Tibial artery (tissue), 4 donors: ENCODE data around the gene TMEM247.
"Not testable (repeated sequence)": the region's sequence is repeated elsewhere in the genome, so short reads cannot be mapped to it uniquely, and the experiment has no call there.

Experiments
- DNase-seq, 2 donors: peaks; one replicate each; pipeline ENCODE4 v3.0.0-alpha.2; 2019
- H3K27ac ChIP-seq, 2 donors: fragments of 200-600 bp; sonication (generic) in 1 of 2; 1 replicate in 1 of 2; 2 replicates in 1 of 2; pipeline ENCODE4 v1.5.1; 2018 to 2019; ENCODE audit warnings: mild to moderate bottlenecking in 1 of 2
- H3K27me3 ChIP-seq, 2 donors: fragments of 200-600 bp; sonication (generic) in 1 of 2; one replicate each; pipeline versions ENCODE4 v1.5.1 to v1.6.0; 2016 to 2019
- H3K36me3 ChIP-seq, 3 donors: fragments of 200-600 bp; sonication (generic) in 2 of 3; one replicate each; pipeline ENCODE4 v1.5.1; 2016 to 2019; ENCODE audit warnings: mild to moderate bottlenecking in 2 of 3
- H3K4me1 ChIP-seq, 4 donors: fragments of 200-600 bp; sonication (generic) in 2 of 4; 1 replicate in 3 of 4; 2 replicates in 1 of 4; pipeline ENCODE4 v1.5.1; 2016 to 2019
- H3K4me3 ChIP-seq, 2 donors: fragments of 200-600 bp; sonication (generic) in 1 of 2; 1 replicate in 1 of 2; 2 replicates in 1 of 2; pipeline ENCODE4 v1.5.1; 2018 to 2019; ENCODE audit warnings: mild to moderate bottlenecking in 2 of 2
- H3K9me3 ChIP-seq, 3 donors: fragments of 200-600 bp; sonication (generic) in 1 of 3; one replicate each; pipeline ENCODE4 v1.5.1; 2016 to 2019
- intact Hi-C: fragments of 100-400 bp; cut with DNase I; formaldehyde crosslinking; loops from one replicate; pipeline ENCODE4 v1.15.0; 2023; ENCODE audit warnings: low total_unique reads
- TF ChIP-seq, protein P1 (sequence below), 2 experiments: fragments of 200-600 bp in 1 of 2; fragments of 450-650 bp in 1 of 2; IDR thresholded peaks; one replicate each; pipeline ENCODE4 v1.5.1; 2017 to 2019; ENCODE audit warnings: antibody characterized with exemption in 2 of 2, mild to moderate bottlenecking in 1 of 2, moderate library complexity in 1 of 2

The TMEM247 gene

DNA sequence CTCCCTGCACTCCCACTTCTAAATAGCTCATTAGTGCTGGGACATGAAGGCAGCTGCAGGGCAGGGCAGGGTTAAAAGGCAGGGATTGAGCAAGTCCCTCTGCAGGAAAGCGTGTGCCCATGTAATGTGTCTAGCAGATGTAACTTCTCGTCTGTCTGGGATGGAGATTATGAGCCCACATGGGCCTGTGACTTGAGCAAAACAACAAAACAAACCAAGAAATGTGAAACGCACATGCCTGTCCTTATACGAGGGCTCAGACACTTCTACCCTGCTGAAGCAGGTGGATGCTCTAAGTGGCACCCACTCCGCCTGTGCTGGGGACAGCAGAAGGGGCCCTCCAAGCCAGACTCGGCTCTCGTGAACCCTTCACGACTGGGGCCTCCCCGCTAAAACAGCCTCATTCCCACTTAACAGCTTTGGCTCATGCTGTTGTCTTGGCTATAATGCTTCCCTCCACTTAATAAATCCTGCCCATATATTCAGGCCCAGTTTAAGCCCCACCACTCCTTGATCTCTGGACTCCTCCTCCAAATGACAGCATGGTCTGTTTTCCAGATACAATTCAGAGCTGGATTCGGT, 40.9 kb downstream of the TMEM247 start:
- TF ChIP-seq, protein P1, sequence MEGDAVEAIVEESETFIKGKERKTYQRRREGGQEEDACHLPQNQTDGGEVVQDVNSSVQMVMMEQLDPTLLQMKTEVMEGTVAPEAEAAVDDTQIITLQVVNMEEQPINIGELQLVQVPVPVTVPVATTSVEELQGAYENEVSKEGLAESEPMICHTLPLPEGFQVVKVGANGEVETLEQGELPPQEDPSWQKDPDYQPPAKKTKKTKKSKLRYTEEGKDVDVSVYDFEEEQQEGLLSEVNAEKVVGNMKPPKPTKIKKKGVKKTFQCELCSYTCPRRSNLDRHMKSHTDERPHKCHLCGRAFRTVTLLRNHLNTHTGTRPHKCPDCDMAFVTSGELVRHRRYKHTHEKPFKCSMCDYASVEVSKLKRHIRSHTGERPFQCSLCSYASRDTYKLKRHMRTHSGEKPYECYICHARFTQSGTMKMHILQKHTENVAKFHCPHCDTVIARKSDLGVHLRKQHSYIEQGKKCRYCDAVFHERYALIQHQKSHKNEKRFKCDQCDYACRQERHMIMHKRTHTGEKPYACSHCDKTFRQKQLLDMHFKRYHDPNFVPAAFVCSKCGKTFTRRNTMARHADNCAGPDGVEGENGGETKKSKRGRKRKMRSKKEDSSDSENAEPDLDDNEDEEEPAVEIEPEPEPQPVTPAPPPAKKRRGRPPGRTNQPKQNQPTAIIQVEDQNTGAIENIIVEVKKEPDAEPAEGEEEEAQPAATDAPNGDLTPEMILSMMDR (IDR thresholded peaks at IDR 0.05), result no peak

DNA sequence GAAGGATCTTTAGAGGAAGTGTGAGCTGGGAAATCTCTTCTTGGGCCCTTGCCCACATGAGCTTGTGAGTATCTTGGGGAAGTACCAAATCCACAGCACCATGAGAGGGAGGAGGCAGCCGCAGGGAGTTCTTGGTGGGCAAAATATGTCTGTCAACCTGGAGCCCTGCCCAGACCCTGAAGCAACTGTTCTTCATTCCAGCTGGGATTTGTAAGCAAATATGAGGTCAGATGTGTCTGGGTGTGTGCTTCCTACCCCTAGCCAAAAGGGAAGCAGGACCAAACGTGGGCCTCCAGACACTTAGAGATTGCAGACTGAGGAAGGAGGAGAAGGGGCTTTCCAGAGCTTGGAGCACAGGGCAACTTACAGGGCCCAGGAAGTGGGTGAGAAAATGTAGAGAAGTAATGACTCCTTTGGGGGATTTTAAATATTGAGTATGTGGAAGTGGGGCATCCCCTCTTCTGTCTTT, 41.9 kb downstream of the TMEM247 start:
- Histone ChIP-seq H3K27me3 (no peaks in the 10 kb centered on the region), H3K4me1 (peaks cover 0 to 16% (median 0%) of the 10 kb centered on the region in 4 donors), H3K27ac (no peak overlapping the region), H3K36me3 (no peaks in the 10 kb centered on the region), H3K9me3 (no peaks in the 10 kb centered on the region), H3K4me3 (no peak overlapping the region)
- intact Hi-C loops, result no loop called here
- DNase-seq, result peak; percentile 85 to 91
- TF ChIP-seq, protein P1 (IDR thresholded peaks at IDR 0.05), result no peak

More for the DNA sequence above, 40.9 kb downstream of the TMEM247 start:
- Histone ChIP-seq H3K36me3 (no peaks in the 10 kb centered on the region), H3K4me3 (no peak overlapping the region), H3K9me3 (no peaks in the 10 kb centered on the region), H3K27ac (no peak overlapping the region), H3K27me3 (no peaks in the 10 kb centered on the region), H3K4me1 (peaks cover 0 to 16% (median 0%) of the 10 kb centered on the region in 4 donors)
- intact Hi-C loops, result no loop called here
- DNase-seq, result no peak

DNA sequence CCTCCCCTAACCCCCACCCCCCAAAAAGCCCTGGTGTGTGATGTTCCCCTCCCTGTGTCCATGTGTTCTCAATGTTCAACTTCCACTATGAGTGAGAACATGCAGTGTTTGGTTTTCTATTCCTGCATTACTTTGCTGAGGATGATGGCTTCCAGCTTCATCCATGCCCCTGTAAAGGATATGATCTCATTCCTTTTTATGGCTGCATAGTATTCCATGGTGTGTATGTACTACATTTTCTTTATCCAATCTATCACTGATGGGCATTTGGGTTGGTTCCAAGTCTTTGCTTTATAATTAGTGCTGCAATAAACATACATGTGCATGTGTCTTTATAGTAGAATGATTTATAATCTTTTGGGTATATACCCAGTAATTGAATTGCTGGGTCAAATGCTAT, 43.0 kb downstream of the TMEM247 start:
- H3K36me3 ChIP-seq, H3K27me3 ChIP-seq, DNase-seq, H3K27ac ChIP-seq, intact Hi-C loops, H3K4me3 ChIP-seq, H3K9me3 ChIP-seq: not testable (repeated sequence)
- H3K4me1 ChIP-seq, result peaks cover 0 to 16% (median 0%) of the 10 kb centered on the region in 4 donors

DNA sequence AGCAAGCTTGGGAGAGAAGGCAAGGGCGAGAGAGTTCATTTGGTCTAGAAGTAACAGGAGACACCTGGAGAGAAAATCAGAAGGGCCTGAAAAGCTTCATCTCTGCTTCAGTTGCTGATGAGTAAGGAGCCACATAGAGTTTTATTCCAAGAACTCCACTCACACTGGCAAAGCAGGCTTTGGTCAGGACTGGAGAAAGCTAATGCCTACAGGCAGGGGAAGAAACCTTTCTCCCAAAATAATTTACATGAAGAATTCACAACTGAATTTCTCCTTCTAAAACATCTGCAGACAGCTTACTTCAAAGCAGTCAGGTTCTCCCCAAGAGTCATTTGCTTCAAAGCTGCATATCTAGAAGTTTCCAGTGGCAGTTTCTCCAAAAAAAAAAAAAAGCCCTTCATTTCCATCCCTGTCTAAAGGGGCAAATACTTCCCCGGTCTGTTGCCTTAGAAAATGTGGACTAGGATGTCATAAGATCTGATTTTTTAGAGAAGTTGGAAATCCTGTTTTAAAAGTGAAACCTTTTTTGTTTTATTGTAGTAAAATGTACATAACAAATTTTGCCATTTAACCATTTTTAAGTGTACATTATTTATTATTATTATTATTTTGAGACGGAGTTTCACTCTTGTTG, 46.3 kb downstream of the TMEM247 start:
- DNase-seq, result no peak
- Histone ChIP-seq H3K4me1 (peaks cover 0 to 9% (median 0%) of the 10 kb centered on the region in 4 donors), H3K9me3 (no peaks in the 10 kb centered on the region), H3K27me3 (no peaks in the 10 kb centered on the region), H3K4me3 (no peak overlapping the region), H3K36me3 (no peaks in the 10 kb centered on the region), H3K27ac (no peak overlapping the region)
- intact Hi-C loops, result no loop called here
- TF ChIP-seq, protein P1 (IDR thresholded peaks at IDR 0.05), result no peak

DNA sequence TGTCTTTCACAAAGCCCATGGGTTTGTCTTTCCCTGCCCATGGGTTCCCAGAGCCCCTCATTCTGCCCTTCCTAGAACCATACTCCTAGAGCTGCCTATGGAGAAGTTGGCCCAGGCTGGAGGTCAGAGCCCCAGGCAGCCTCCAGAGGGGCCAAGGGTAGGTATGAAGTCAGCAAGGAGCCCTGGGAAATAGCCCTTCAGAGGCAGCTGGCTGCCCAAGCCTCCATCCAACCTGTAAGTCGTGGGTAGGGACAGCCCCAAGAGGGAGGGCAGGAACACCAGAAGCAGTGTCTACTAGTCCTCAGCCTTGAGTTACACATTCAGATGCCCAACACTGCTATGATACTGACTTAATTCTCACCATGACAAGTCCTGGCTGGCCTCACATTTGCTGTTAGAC, 49.5 kb downstream of the TMEM247 start:
- no peak overlapping the region for H3K27ac ChIP-seq
- TF ChIP-seq, protein P1 (IDR thresholded peaks at IDR 0.05), result no peak
- H3K4me3 ChIP-seq, result no peak overlapping the region
- no peaks in the 10 kb centered on the region for H3K27me3 ChIP-seq
- intact Hi-C loops, result no loop called here
- no peaks in the 10 kb centered on the region for H3K36me3 ChIP-seq
- no peaks in the 10 kb centered on the region for H3K4me1 ChIP-seq
- DNase-seq, result no peak
- H3K9me3 ChIP-seq, result no peaks in the 10 kb centered on the region

DNA sequence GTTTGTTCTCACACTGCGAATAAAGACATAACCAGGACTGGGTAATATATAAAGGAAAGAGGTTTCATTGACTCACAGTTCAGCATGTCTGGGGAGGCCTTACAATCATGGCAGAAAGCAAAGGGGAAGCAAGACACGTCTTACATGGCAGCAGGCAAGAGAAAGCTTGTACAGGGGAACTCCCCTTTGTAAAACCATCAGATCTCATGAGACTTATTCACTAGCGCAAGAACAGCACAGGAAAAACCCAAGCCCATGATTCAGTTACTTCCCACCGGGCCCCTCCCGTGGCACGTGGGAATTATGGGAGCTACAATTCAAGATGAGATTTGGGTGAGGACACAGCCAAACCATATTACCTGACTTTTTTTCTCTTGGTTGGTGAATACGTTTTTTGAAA, 51.3 kb downstream of the TMEM247 start:
- H3K27ac ChIP-seq, result no peak overlapping the region
- no peak overlapping the region for H3K4me3 ChIP-seq
- DNase-seq, result no peak
- no peaks in the 10 kb centered on the region for H3K27me3 ChIP-seq
- H3K9me3 ChIP-seq, result no peaks in the 10 kb centered on the region
- H3K36me3 ChIP-seq, result peaks cover 0 to 8% (median 0%) of the 10 kb centered on the region in 3 donors
- TF ChIP-seq, protein P1 (IDR thresholded peaks at IDR 0.05), result no peak
- intact Hi-C loops, result no loop called here
- no peaks in the 10 kb centered on the region for H3K4me1 ChIP-seq
